GM19023 (cell line): ENCODE measurements around the gene ME1.
A peak's percentile ranks its signal among the peaks of the same experiment; 100 is the strongest.
"Not testable (repeated sequence)": the region's sequence is repeated elsewhere in the genome, so short reads cannot be mapped to it uniquely, and the experiment has no call there.

ENCODE experiments used
- ATAC-seq: cut with Tn5 transposase; IDR thresholded peaks from one replicate; pipeline ENCODE4 v1.9.1; 2021; ENCODE audit warnings: mild to moderate bottlenecking, moderate library complexity; ENCODE audit not compliant: unreplicated experiment

ME1 gene

DNA sequence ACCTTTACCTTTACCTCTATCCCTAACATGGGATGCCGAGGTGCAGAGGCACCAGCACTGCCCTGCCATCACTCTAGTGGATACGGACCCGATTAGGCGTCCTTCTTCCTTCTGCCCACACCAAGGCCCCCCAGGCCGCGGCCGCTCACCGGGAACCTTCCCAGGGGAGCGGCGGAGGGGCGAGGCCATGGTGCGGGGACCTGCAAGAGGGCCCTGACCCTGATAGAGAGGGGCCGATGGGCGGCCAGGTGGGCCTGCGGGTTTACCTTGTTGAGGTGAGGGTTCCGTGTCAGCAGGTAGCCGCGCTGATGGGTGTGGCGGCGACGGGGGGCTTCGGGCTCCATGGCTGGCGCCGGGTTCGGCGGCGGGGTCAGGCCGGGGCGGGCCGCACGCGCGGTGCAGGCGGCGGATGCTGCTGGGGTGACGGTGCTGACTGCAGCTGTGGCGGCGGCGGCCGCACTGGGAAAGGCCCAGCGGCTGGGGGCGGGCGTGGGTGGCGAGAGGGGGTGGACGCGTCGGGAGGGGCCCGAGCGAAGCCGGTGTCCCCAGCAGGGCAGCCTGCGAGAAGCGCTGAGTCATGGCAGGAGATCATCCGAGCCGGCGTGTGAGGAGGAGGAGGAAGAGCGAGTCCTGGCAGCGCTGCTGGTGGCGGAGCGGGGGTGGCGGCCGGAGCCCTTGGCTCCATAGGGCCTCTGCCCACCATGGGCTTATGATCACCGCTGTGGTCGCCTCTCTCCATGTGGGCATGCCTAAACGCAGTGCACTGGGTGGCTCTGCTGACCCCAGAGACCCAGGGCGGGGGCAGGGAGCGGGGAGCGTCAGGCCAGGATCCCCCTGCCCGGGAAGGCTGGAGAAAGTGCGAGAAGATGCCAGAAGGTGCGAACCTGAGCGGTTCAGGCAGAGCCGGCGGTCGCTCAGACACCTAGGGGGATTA, at the start of gene ME1:
Gene ME1, minus strand, starts transcription at position 441 of the 934 bp plus-strand sequence. Its CDS starts 97 bp downstream, at position 344.
- peak; percentile 93 for ATAC-seq

DNA sequence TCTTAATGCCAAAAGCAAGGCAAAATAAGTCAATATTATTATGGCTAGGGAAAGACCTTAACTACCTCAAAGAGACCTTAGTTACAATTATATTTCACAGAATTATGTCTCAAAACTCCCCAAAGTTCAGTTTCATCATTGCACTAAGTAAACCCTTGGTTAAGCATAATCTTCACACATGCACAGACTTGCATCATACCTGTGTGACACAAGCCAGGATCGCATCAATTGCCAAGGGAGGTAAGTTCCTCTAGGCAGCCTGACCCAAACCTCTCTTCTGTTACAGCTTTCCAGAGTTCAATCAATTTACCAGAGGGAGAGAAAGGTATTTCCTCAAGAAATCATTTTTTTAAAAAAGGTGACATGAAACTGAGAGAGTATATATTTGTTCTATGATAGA, 49.6 kb upstream of the ME1 start:
- no peak for ATAC-seq

DNA sequence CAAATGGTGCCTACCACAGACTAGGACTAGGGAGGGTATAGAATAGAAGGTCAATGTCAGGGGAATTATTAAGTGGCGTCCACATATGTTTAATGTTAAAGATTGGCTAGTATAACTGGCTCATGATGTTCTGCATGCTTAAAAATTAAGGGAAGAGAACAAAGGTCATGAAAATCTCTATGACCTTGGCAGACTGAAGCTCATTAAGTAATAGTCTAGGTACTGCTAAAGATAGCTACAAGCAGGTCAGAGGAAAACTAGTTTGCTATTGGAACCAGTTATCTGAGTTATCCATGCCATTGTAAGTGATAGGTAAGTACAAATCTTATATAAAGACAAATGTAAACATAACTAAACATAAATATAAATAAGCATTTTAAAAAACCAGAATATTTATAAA, 48.5 kb upstream of the ME1 start:
- no peak for ATAC-seq

DNA sequence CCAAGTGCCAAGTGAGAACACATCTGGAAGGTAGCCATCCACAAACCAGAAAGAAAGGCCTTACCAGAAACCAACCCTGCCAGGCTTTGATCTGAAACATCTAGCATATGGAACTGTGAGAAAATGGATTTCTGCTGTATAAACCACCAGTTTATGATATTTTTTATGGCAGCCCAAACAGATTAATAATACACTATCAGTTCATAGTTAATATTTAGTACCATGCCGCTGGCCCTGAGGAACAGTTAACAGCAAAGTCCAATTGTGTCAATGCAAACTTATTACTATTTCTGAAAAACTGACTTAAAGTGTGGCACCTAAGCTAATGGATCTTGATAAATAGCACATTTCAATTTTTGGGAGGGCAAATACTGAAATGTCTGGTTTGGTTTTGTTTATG, 46.1 kb upstream of the ME1 start:
- ATAC-seq = no peak

DNA sequence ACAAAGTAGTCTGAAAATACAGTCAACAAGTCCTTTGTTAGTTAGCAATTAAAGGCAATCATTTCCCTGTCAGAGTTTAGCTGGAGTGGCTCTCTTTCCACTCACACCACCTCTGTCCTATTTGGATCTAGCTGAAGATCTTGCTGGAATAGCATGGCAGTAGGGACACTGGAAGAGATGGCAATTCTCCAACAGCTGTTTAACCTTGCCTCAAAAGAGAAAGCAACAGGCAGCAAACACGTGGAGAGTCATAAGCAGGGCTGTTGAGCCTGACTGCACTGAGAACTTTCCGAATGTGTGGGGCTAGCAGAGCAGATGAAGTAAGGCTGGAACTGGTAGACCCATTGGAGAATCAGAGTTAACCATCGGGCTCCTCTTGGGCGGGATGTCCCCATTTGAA, 43.5 kb upstream of the ME1 start:
- no peak for ATAC-seq

DNA sequence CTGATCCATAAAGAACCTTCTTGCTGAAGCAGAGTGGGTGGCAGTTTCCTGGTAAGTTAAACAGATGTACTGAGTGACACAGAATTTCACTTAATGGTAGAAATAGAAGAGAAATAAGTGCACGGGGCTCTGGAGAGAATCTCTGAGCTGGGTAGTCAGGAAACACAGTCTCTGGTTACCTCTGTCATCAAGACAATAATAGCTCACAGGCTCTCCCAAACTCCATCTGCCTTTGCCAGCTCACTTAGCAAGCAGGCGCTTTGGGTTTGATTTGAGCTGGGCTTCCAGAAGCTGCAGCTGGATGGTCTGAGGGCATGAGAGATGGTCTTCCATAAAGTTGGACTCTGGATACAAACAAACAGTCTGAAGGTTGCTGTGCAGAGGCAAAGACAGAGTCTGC, 41.9 kb upstream of the ME1 start:
- ATAC-seq = no peak

DNA sequence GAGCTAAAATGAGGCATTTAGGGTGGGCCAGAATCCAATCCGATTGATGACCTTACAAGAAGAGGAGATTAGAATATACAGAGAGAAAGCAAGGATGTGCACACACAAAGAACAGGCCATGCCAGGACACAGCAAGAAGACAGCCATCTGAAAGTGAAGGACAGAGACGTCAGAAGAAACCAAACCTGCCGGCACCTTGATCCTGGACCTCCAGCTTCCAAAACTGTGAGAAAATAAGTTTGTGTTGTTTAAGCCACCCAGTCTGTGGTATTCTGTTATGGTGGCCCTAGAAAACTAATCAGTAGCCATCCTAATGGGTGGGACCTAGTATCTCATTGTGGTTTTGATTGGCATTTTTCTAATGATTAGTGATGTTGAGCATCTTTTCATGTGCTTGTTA, 39.7 kb upstream of the ME1 start:
- ATAC-seq = no peak

DNA sequence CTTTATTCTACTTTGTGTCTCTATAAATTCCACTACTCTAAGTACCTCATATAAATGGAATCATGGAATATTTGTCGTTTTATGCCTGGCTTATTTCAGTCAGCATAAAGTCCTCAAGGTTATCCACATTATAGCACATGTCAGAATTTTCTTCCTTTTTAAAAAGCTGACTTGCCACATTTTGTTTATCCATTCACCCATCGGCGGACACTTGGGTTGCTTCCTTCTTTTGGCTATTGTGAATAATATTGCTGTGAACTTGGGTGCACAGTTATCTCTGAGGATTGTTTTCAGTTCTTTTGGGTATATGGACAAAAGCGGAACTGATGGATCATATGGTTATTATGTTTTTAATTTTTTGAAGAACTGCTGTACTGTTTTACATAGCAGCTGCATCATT, 39.1 kb upstream of the ME1 start:
- ATAC-seq = no peak

DNA sequence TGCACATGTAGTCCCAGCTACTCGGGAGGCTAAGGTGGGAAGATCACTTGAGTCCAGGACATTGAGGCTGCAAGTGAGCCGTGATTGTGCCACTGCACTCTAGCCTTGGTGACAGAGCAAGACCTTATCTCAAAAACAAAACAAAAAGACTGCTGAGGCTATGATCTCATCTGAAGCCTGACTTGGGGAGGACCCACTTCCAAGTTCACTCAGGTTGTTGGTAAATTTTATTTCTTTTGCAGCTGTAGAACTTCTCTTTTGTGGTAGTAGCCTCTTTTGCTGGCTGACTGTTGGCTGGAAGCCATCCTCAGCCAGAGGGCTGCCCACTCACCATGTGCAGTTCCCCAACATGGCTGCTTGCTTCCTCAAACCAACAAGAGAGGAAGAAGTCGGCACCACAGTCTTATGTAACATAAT, 36.8 kb upstream of the ME1 start:
- ATAC-seq = no peak

DNA sequence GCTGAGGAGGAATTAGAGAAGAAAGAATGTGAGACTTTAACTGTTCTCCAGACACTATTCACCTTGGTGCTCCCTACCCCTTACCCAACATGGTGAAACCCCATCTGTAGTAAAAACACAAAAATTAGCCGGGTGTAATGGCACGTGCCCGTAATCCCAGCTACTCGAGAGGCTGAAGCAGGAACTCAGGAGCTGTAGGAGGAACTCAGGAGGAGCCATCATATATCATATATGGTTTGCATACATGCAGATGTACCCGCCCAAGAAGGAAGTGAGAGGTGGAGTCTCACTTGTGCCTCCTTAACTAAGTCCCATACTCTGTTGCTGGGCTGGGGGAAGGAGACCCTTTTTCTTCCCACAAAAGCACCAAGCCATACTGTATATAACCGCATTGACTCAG, 35.5 kb upstream of the ME1 start:
- ATAC-seq = no peak

DNA sequence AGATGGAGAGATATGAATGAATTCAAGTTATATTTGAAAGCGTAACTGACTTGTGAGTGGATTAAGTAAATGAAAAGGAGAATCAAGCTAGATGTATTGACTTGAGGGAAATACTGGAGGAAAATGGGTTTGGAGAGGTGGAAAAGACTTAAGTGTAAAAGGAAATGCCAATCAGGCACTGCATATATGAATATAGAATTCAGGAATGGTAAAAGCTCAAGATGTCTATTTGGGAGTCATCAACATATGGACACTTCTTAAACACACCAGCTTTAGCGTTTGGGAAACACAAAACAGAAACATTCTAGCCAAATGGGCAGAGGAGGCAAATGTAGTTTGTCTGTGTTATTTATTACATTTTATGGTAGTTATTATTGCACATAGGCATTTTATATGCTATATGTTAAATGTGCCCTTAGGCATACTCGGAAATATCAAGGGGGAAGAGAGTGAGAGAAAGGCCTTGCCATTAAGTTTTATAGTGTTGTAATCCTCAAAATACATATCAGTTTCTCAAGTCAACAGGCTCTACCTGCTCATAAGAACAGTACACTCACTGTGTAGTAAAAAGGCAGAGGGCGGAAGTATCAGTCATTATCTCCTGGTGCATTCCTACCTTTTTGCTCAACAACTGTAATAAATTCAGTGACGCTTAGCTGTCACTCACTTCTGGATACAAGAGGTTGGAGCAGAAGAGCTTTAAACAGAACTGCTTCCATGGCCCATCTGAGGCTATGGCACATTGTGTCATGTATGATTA, 33.7 kb upstream of the ME1 start:
- no peak for ATAC-seq

DNA sequence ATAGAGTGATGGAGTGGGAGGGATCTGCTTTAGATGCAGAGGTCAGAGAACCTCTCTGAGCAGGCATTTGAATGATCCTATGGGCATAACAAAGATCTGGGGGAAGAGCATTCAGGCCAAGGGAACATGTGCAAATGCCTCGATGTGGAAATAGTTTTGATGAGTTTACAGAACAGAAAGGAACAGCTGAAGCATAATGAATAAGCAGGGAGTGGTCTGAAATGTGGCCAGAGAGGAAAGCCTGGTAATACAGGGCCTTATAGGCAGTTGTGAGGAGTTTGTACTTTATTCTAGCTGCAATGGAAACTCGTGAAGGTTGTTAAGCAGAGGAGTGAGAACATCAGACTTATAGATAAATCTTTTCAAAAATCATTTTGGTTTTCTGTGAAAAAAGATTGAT, 33.0 kb upstream of the ME1 start:
- ATAC-seq = no peak

DNA sequence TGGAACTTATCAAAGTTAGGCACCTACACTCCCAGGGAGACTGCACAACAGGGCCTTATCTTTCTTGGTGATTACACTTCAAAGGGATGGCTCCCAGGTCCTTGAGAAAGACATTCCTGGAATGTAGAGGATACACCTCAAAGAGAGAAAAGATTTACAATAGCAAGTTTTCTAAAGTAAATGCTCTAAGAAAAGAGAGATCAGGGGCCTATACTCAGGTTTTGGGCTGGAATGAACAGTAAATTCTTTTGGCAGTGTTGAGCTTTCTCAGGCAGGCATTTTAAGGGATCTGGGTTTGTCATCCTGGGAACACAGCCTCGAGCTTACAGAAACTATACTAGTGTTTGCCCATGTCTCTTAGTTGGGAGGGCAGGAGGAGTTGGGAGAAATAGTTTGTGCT, 31.7 kb upstream of the ME1 start:
- no peak for ATAC-seq

DNA sequence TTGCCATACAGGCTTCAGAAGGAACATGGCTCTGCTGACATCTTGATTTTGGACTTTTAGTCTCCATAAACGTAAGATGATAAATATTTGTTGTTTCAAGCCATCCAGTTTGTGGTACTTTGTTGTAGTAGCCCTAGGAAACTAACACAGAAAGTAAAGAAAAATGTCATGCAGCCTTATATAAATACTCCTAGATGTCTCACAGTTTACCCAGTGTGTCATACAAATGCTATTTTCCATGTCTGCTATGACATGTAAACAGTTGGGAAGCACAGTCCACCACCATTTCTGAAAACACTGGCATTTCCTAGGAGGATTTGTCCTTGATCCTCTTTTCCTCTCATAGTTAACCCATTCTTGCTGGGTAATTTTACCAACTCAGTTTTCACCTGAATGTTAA, 30.6 kb upstream of the ME1 start:
- ATAC-seq = no peak

DNA sequence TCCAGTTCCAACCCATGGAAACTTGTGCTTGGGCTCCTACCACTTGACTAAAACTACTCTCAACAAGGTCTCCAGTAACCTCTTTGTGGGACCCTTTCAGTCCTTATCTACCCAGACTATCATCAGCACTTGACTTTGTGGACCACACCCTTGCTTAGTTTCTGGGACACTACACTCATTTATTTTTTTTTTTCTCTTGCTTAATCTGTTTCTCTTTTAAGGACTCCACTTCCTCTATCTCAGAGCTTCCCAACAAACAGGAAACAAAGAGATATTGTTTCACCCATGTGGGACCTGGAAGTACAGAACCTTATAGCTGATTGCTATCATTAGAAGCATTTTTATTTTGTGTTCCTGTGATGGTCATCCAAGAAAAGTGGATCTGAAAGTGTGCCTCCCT, 28.8 kb upstream of the ME1 start:
- ATAC-seq = no peak

DNA sequence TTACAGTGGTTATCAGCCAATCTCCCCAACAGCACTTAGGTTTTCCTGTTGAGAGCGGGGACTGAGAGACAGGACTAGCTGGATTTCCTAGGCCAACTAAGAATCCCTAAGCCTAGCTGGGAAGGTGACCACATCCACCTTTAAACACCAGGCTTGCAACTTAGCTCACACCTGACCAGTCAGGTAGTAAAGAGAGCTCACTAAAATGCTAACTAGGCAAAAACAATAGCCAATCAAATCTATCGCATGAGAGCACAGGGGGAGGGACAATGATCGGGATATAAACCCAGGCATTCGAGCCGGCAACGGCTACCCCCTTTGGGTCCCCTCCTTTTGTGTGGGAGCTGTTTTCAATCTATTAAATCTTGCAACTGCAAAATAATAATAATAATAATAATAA, 19.2 kb upstream of the ME1 start:
- not testable (repeated sequence) for ATAC-seq

DNA sequence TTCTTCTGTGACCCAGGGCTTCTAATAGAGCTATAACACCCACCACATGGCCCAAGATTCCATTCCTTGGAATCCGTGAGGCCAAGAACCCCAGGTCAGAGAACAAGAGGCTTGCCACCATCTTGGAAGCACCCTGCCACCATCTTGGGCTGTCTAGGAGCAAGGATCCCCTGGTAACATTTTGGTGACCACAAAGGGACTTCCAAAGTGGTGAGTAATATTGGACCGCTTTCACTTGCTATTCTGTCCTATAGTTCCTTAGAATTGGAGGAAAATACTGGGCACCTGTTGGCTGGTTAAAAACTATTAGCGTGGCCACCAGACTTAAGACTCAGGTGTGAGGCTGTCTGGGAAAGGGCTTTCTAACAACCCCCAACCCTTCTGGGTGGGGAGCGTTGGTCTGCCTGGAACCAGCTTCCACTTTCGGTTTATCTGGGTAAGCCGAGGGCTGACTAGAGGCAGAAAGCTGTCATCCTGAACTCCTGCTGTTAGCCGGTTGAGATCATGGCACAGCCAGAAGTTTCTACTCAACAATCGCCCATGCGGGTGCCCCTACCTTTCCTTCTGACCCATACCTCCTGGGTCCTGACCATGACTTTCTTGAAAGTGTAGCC, 13.3 kb upstream of the ME1 start:
- not testable (repeated sequence) for ATAC-seq

DNA sequence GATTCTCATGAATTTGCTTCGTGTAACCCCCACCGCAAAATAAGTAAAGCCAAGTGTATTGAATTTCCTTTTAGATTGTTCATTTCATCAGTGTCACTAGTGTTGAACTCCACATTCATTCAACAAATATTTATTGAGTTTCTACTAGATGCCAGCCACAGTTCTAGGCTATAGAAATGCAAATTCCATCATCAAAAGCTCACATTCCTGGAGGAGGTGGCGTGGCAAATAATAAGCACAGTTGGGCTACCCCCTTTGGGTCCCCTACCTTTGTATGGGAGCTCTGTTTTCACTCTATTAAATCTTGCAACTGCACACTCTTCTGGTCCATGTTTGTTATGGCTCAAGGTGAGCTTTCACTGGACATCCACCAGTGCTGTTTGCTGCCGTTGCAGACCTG, 12.7 kb upstream of the ME1 start:
- no peak for ATAC-seq

DNA sequence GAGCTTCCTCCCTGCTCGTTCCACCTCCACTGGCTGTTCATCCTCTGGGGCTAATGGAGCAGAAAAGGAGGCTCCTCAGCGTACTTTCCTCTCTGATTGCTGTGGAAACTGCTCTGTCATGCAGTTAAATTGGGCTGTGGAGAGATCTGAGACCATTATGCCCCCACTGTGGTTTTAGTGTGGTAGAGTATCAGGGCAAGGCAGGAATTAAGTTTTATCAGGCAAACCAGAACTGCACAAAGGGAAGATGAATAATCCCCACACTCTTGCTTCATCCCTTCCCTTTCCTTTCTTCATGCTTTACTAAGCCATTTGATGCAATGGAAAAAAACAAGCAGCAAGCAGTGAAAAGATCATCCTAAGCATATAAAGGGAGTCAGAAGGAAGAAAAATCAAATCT, 11.9 kb upstream of the ME1 start:
- ATAC-seq = no peak

DNA sequence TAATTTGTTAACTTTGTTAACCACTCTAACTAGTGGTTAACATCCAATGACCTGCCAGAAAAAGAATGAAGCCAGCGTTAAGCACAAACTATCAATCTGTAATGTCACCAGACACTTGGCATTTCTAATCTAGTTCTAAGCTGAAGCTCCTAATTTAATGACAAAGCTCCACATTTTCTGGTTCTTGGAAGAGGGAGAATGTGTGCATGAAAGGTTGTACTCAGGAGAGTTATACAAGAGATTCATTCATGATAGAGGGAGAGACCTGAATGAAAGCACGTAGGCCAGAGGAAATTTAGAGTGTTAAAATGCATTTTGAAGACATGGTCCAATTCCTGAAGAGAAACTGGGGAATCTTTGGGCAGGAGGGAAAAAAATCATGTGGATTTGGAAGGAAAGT, 8.3 kb upstream of the ME1 start:
- ATAC-seq = no peak

DNA sequence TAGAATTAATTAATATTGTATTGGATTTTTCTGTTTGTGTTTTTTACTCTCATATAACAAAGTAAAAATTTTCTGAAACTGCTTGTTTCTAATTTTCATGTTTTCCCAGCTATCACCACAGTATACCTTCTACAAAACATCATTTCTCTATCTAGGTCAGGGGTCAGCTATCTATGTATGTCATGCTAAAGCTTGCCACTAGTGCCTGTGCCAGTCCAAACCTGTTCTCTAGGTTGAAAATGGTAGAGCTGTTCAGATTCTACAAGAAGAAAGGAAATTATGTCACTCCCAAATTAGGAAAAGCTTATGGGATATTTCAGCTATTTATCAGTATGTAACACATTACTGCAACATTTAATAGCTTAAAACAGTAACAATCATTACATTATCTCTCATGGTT, 5.8 kb upstream of the ME1 start:
- no peak for ATAC-seq

DNA sequence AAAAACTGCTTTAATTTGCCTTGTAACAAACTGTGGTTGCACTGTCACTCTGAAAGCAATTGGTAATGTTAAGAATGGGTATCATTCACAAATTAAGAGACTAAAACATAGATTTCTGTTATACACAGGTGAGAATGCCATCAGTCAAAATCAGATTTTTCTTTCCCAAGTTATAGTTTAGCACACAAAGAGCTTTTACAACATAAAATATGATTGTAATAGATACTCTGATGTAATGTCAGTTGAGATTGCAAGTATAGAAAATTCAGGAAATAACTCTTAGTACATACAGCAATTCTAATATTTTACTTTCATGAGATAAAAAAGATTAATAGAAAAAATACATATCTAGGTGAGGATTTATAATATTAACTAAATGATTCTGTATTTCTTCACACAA, 2.3 kb upstream of the ME1 start:
- no peak for ATAC-seq
